PC-3 (cell line): ENCODE measurements around the gene CPA1. TPM values are rescaled to one million over a fixed set of nuclear protein-coding genes. Genes with fewer than 3 reads are reported as not detected.

Experiments
- ATAC-seq: fragments of 200-7000 bp; cut with Tn5 transposase; 2 replicates; pipeline ENCODE4 v1.9.1; 2020; ENCODE audit warnings: mild to moderate bottlenecking, moderate library complexity
- BruUV-seq: library from RNA; stranded (reverse); fragments of 400-500 nt; replicated peaks from 2 replicates; lab custom pipeline; 2021; lab: Mats Ljungman, UMichigan
- CTCF ChIA-PET: fragments of 300-600 bp; sonication (Branson Sonifier 250); formaldehyde crosslinking; loops from one replicate; lab custom pipeline; 2022; ENCODE audit warnings: antibody characterized with exemption; lab: Charles Lee
- POLR2A ChIA-PET: fragments of 300-600 bp; sonication (Branson Sonifier 250); formaldehyde crosslinking; loops from one replicate; lab custom pipeline; 2022; ENCODE audit warnings: antibody characterized with exemption; ENCODE audit not compliant: unreplicated experiment; lab: Charles Lee
- DNase-seq: peaks from one replicate; pipeline ENCODE4 v3.0.0-alpha.2; 2015
- H2AFZ ChIP-seq: fragments of 300-600 bp; sonication (generic); 2 replicates; pipeline ENCODE4 v1.6.0; 2016; ENCODE audit warnings: antibody characterized with exemption, low read length
- H3F3A ChIP-seq: fragments of 300-600 bp; sonication (generic); one replicate; pipeline ENCODE4 v1.6.0; 2017; ENCODE audit warnings: antibody characterized with exemption, low read length, control low read depth, mild to moderate bottlenecking; ENCODE audit not compliant: unreplicated experiment
- H3K27ac ChIP-seq: fragments of 300-600 bp; sonication (generic); 2 replicates; pipeline ENCODE4 v1.5.1; 2016; ENCODE audit warnings: mild to moderate bottlenecking, low read length
- H3K27me3 ChIP-seq: fragments of 300-600 bp; sonication (generic); 2 replicates; pipeline ENCODE4 v1.6.1; 2016; ENCODE audit warnings: low read length, mixed read lengths
- H3K36me3 ChIP-seq: fragments of 300-600 bp; sonication (generic); 2 replicates; pipeline ENCODE4 v1.6.1; 2016; ENCODE audit warnings: low read depth, mixed run types, low read length, mixed read lengths
- H3K4me1 ChIP-seq: fragments of 300-600 bp; sonication (generic); 2 replicates; pipeline ENCODE4 v1.5.1; 2016; ENCODE audit warnings: low read length; ENCODE audit not compliant: insufficient read depth
- H3K4me2 ChIP-seq: fragments of 300-600 bp; sonication (generic); 2 replicates; pipeline ENCODE4 v1.6.0; 2016; ENCODE audit warnings: low read length
- H3K4me3 ChIP-seq: fragments of 300-600 bp; sonication (generic); 2 replicates; pipeline ENCODE4 v1.5.1; 2016; ENCODE audit warnings: mild to moderate bottlenecking, low read length, mixed read lengths
- H3K79me2 ChIP-seq: fragments of 300-600 bp; sonication (generic); 2 replicates; pipeline ENCODE4 v1.6.1; 2017; ENCODE audit warnings: low read length, mixed read lengths
- H3K9ac ChIP-seq: fragments of 300-600 bp; sonication (generic); 2 replicates; pipeline ENCODE4 v1.6.0; 2016; ENCODE audit warnings: mild to moderate bottlenecking, low read length
- H3K9me2 ChIP-seq: fragments of 300-600 bp; sonication (generic); replicated peaks from 2 replicates; pipeline ENCODE4 v1.6.1; 2016; ENCODE audit warnings: mixed run types, low read length, mixed read lengths
- H3K9me3 ChIP-seq: fragments of 300-600 bp; sonication (generic); 2 replicates; pipeline ENCODE4 v1.6.1; 2016; ENCODE audit warnings: low read length, mixed read lengths
- H4K20me1 ChIP-seq: fragments of 300-600 bp; sonication (generic); 2 replicates; pipeline ENCODE4 v1.6.1; 2016; ENCODE audit warnings: low read length, mixed read lengths
- EZH2 ChIP-seq: fragments of 300-600 bp; sonication (generic); IDR thresholded peaks from one replicate; pipeline ENCODE4 v1.6.1; 2017; ENCODE audit warnings: antibody characterized with exemption, mild to moderate bottlenecking, low read length; ENCODE audit not compliant: unreplicated experiment
- EZH2phosphoT487 ChIP-seq: fragments of 300-600 bp; sonication (generic); IDR thresholded peaks from 2 replicates; pipeline ENCODE4 v1.6.1; 2018; ENCODE audit warnings: mild to moderate bottlenecking, antibody characterized with exemption, low read length, borderline replicate concordance
- intact Hi-C: fragments of 100-400 bp; cut with micrococcal nuclease; formaldehyde crosslinking; loops from 2 replicates; pipeline ENCODE4 v1.9.0; 2023
- total RNA-seq: library from RNA; depleted of rRNA; stranded (reverse); fragments of >200 nt; gene quantifications from 2 replicates; pipeline ENCODE4 v1.2.3, GENCODE V29; 2014
- TF ChIP-seq, protein P1 (sequence below): fragments of 300-600 bp; sonication (generic); conservative IDR thresholded peaks from 2 replicates; pipeline ENCODE4 v1.5.1; 2017; ENCODE audit warnings: antibody characterized with exemption, low read depth, mild to moderate bottlenecking, low read length

CPA1 gene
- total RNA-seq, 1 experiment from 2014 or later: not detected

DNA sequence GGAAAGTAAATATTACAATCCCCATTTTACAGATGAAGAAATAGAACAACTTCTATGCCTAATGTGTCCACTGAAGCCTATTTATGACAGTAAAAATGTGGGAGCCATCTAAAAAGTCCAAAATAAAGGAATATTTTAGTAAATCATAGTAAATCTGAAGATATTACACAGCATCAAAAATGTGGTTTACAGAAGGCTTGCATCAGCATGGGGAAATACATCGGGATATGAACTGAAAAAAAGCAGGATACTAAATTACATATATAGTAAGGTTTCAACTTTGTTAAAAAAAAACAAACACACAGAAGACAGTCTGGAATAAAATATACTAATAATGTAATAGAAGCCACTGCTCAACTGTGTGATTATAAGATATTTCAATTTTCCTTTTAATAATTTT is 20.8 kb downstream of the CPA1 start:
- ChIA-PET POLR2A (no interaction called here), CTCF (no interaction called here)
- Histone ChIP-seq H3K4me3 (no peak overlapping the region), H3K4me2 (no peak overlapping the region), H2AFZ (no peak overlapping the region), H3K27ac (no peak overlapping the region), H3K9ac (no peak overlapping the region), H3K36me3 (peaks cover 2% of the 10 kb centered on the region; the same call in 1 of the 2 replicates), H3F3A (no peaks in the 10 kb centered on the region), H3K9me2 (no peaks in the 10 kb centered on the region), H3K79me2 (no peaks in the 10 kb centered on the region), H3K9me3 (no peaks in the 10 kb centered on the region), H4K20me1 (no peaks in the 10 kb centered on the region), H3K27me3 (no peaks in the 10 kb centered on the region), H3K4me1 (no peaks in the 10 kb centered on the region)
- DNase-seq (no peak), ATAC-seq (no peak)
- TF ChIP-seq, protein P1, sequence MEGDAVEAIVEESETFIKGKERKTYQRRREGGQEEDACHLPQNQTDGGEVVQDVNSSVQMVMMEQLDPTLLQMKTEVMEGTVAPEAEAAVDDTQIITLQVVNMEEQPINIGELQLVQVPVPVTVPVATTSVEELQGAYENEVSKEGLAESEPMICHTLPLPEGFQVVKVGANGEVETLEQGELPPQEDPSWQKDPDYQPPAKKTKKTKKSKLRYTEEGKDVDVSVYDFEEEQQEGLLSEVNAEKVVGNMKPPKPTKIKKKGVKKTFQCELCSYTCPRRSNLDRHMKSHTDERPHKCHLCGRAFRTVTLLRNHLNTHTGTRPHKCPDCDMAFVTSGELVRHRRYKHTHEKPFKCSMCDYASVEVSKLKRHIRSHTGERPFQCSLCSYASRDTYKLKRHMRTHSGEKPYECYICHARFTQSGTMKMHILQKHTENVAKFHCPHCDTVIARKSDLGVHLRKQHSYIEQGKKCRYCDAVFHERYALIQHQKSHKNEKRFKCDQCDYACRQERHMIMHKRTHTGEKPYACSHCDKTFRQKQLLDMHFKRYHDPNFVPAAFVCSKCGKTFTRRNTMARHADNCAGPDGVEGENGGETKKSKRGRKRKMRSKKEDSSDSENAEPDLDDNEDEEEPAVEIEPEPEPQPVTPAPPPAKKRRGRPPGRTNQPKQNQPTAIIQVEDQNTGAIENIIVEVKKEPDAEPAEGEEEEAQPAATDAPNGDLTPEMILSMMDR: no peak
- no peak for TF ChIP-seq EZH2phosphoT487
- TF ChIP-seq EZH2: no peak
- intact Hi-C loops: no loop called here
- BruUV-seq: no TSS peak

DNA sequence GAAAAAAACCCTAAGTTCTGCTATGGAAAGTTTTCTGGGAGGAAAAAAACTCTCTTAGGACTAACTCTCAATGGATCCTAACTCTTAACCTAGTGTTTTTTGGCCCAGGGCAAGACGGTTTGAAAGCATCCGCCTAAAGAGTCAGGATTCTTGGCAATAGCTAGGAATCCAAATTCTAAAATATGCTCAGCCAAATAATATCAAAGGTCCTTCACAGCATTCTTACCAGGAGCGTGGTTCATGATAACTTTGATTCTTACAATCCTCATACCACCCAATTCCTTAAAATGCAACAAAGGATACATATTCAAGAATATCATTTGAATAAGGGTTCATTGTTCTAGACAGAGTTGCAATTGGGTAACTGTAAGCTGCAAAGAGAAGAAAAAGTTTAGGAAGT is 21.3 kb downstream of the CPA1 start:
- Histone ChIP-seq H3K4me3 (no peak overlapping the region), H3K9me2 (no peaks in the 10 kb centered on the region), H3K27ac (no peak overlapping the region), H2AFZ (no peak overlapping the region), H3K9ac (no peak overlapping the region), H3K4me1 (no peaks in the 10 kb centered on the region), H3K27me3 (no peaks in the 10 kb centered on the region), H3K4me2 (no peak overlapping the region), H3K36me3 (peaks cover 2% of the 10 kb centered on the region; the same call in 1 of the 2 replicates), H3K9me3 (no peaks in the 10 kb centered on the region), H4K20me1 (no peaks in the 10 kb centered on the region), H3F3A (no peaks in the 10 kb centered on the region), H3K79me2 (no peaks in the 10 kb centered on the region)
- BruUV-seq: no TSS peak
- DNase-seq (no peak), ATAC-seq (no peak)
- ChIA-PET CTCF (no interaction called here), POLR2A (no interaction called here)
- TF ChIP-seq EZH2phosphoT487 (no peak), EZH2 (no peak)
- TF ChIP-seq, protein P1: no peak
- intact Hi-C loops: no loop called here

DNA sequence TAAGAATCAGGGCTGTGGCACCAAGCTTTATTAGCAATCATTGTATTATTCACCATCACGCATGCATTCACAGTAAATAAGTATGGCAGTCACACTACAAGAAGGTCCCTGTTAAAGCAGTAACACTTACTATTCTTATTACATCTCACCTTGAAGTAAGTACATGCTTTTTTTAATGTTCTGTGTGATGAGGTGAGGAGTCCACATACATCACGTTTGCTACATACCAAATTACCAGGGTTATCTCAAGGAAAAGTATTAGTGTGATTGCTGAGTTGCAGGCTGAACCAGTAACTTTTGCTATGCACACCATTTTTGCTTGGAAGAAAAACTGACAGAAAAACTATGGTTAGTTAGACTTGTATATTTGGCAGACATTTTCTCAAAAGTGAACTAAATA is 24.7 kb downstream of the CPA1 start:
- H3K4me1 ChIP-seq: no peaks in the 10 kb centered on the region
- no peak overlapping the region for H2AFZ ChIP-seq
- no peak overlapping the region for H3K9ac ChIP-seq
- CTCF ChIA-PET: no interaction called here
- H3K27me3 ChIP-seq: no peaks in the 10 kb centered on the region
- TF ChIP-seq EZH2phosphoT487 (no peak), EZH2 (no peak)
- TF ChIP-seq, protein P1: no peak
- no TSS peak for BruUV-seq
- H3K9me3 ChIP-seq: no peaks in the 10 kb centered on the region
- no peaks in the 10 kb centered on the region for H3F3A ChIP-seq
- H3K4me2 ChIP-seq: no peak overlapping the region
- H4K20me1 ChIP-seq: no peaks in the 10 kb centered on the region
- intact Hi-C loops: no loop called here
- DNase-seq (no peak), ATAC-seq (no peak)
- H3K36me3 ChIP-seq: peaks cover 2% of the 10 kb centered on the region; the same call in 1 of the 2 replicates
- no peaks in the 10 kb centered on the region for H3K9me2 ChIP-seq
- POLR2A ChIA-PET: no interaction called here
- no peak overlapping the region for H3K4me3 ChIP-seq
- H3K79me2 ChIP-seq: no peaks in the 10 kb centered on the region
- H3K27ac ChIP-seq: no peak overlapping the region
